Neural cell (in vitro differentiated cells): ENCODE results near the gene NRP2. TPM values are rescaled to one million over a fixed set of nuclear protein-coding genes. Genes with fewer than 3 reads are reported as not detected.

Source experiments
- H2AFZ ChIP-seq: fragments of 200-600, 300-800 bp; sonication (generic), shearing (Covaris generic); 2 replicates; pipeline ENCODE4 v1.6.0; 2014; ENCODE audit warnings: low read depth, mild to moderate bottlenecking, antibody characterized with exemption, low read length, moderate library complexity
- H3F3A ChIP-seq: fragments of 200-600 bp; shearing (Covaris generic); 2 replicates; pipeline ENCODE4 v1.6.1; 2016; ENCODE audit warnings: mild to moderate bottlenecking, moderate library complexity, mixed read lengths, antibody characterized with exemption, low read length; ENCODE audit not compliant: insufficient read depth, poor library complexity, severe bottlenecking
- H3K27ac ChIP-seq: fragments of 200-600, 300-800 bp; sonication (generic), shearing (Covaris generic); 2 replicates; pipeline ENCODE4 v1.5.1; 2014; ENCODE audit warnings: mild to moderate bottlenecking, low read length, moderate library complexity
- H3K27me3 ChIP-seq: fragments of 300-800, 200-600 bp; sonication (generic), shearing (Covaris generic); 2 replicates; pipeline ENCODE4 v1.6.0; 2014; ENCODE audit warnings: mild to moderate bottlenecking, low read depth, low read length, moderate library complexity; ENCODE audit not compliant: insufficient read depth
- H3K36me3 ChIP-seq: fragments of 300-800, 200-600 bp; sonication (generic), shearing (Covaris generic); 2 replicates; pipeline ENCODE4 v1.5.1; 2014; ENCODE audit warnings: mild to moderate bottlenecking, antibody characterized with exemption, low read length, moderate library complexity; ENCODE audit not compliant: insufficient read depth
- H3K4me2 ChIP-seq: fragments of 300-800, 200-600 bp; sonication (generic), shearing (Covaris generic); 2 replicates; pipeline ENCODE4 v1.6.0; 2014; ENCODE audit warnings: mild to moderate bottlenecking, low read length
- H3K4me3 ChIP-seq: fragments of 300-800, 200-600 bp; sonication (generic), shearing (Covaris generic); 2 replicates; pipeline ENCODE4 v1.5.1; 2014; ENCODE audit warnings: mild to moderate bottlenecking, low read length, moderate library complexity
- H3K79me2 ChIP-seq: fragments of 200-600 bp; shearing (Covaris generic); replicated peaks from 2 replicates; pipeline ENCODE4 v1.6.0; 2014; ENCODE audit warnings: mild to moderate bottlenecking, low read length, moderate library complexity; ENCODE audit not compliant: insufficient read depth
- H3K9ac ChIP-seq: fragments of 300-800, 200-600 bp; sonication (generic), shearing (Covaris generic); 2 replicates; pipeline ENCODE4 v1.6.1; 2016; ENCODE audit warnings: mild to moderate bottlenecking, low read length, mixed read lengths
- H3K9me2 ChIP-seq: fragments of 200-600 bp; shearing (Covaris generic); 2 replicates; pipeline ENCODE4 v1.6.1; 2016; ENCODE audit warnings: mild to moderate bottlenecking, low read length, mixed read lengths; ENCODE audit not compliant: insufficient read depth
- H3K9me3 ChIP-seq: fragments of 200-600, 300-800 bp; sonication (generic), shearing (Covaris generic); 2 replicates; pipeline ENCODE4 v1.6.1; 2016; ENCODE audit warnings: mild to moderate bottlenecking, mixed run types, low read length, moderate library complexity, mixed read lengths
- H4K20me1 ChIP-seq: fragments of 200-600 bp; shearing (Covaris generic); 2 replicates; pipeline ENCODE4 v1.6.1; 2016; ENCODE audit warnings: mild to moderate bottlenecking, mixed run types; ENCODE audit not compliant: insufficient read depth
- CTCF ChIP-seq: fragments of 450-650 bp; IDR thresholded peaks from 2 replicates; pipeline ENCODE4 v1.5.1; 2014; ENCODE audit warnings: antibody characterized with exemption, mild to moderate bottlenecking, moderate library complexity; ENCODE audit not compliant: poor library complexity, severe bottlenecking
- EP300 ChIP-seq: fragments of 450-650 bp; conservative IDR thresholded peaks from 2 replicates; pipeline ENCODE4 v1.6.1; 2014; ENCODE audit warnings: antibody characterized with exemption, mild to moderate bottlenecking, moderate library complexity; ENCODE audit not compliant: poor library complexity, severe bottlenecking
- EZH2 ChIP-seq: fragments of 200-600, 300-800 bp; shearing (Covaris generic), sonication (generic); IDR thresholded peaks from 2 replicates; pipeline ENCODE4 v1.6.1; 2014; ENCODE audit warnings: antibody characterized with exemption, low read length, borderline replicate concordance, mild to moderate bottlenecking; ENCODE audit not compliant: insufficient read depth, poor library complexity, severe bottlenecking
- MXI1 ChIP-seq: fragments of 450-650 bp; conservative IDR thresholded peaks from 2 replicates; pipeline ENCODE4 v1.6.1; 2014; ENCODE audit warnings: antibody characterized with exemption, mild to moderate bottlenecking; ENCODE audit not compliant: poor library complexity, severe bottlenecking
- POLR2AphosphoS5 ChIP-seq: IDR thresholded peaks from 2 replicates; pipeline ENCODE4 v1.6.1; 2012
- RAD21 ChIP-seq: fragments of 450-650 bp; conservative IDR thresholded peaks from 2 replicates; pipeline ENCODE4 v1.6.1; 2014; ENCODE audit warnings: antibody characterized with exemption, mild to moderate bottlenecking, moderate library complexity
- REST ChIP-seq: IDR thresholded peaks from 2 replicates; pipeline ENCODE4 v1.6.1; 2012; ENCODE audit warnings: borderline replicate concordance
- SMC3 ChIP-seq: fragments of 450-650 bp; conservative IDR thresholded peaks from 2 replicates; pipeline ENCODE4 v1.6.1; 2014; ENCODE audit warnings: antibody characterized with exemption, mild to moderate bottlenecking, moderate library complexity; ENCODE audit not compliant: poor library complexity
- TAF1 ChIP-seq: IDR thresholded peaks from 2 replicates; pipeline ENCODE4 v1.6.1; 2012; ENCODE audit warnings: low read depth
- polyA plus RNA-seq: library from polyadenylated mRNA; depleted of rRNA; stranded (reverse); fragments of >200 nt; gene quantifications from 2 replicates; pipeline ENCODE4 v1.2.3, GENCODE V29; 2014

Gene NRP2
- polyA plus RNA-seq, 1 donor from 2014 or later: 30.2 TPM

- H3F3A ChIP-seq: no peaks in the 10 kb centered on the region
- TF ChIP-seq CTCF (no peak), EZH2 (no peak), RAD21 (no peak), REST (no peak), EP300 (no peak), POLR2AphosphoS5 (no peak), SMC3 (no peak), MXI1 (no peak), TAF1 (no peak)
- H3K9ac ChIP-seq: no peak overlapping the region
- H3K79me2 ChIP-seq: no peaks in the 10 kb centered on the region
- H2AFZ ChIP-seq: no peak overlapping the region
- H4K20me1 ChIP-seq: no peaks in the 10 kb centered on the region
- H3K9me3 ChIP-seq: no peaks in the 10 kb centered on the region
- H3K4me3 ChIP-seq: no peak overlapping the region
- no peaks in the 10 kb centered on the region for H3K36me3 ChIP-seq
- H3K4me2 ChIP-seq: no peak overlapping the region
- H3K9me2 ChIP-seq: no peaks in the 10 kb centered on the region
- no peak overlapping the region for H3K27ac ChIP-seq
- H3K27me3 ChIP-seq: no peaks in the 10 kb centered on the region
These were observed 110.6 kb downstream of the NRP2 start for GRCh38 chr2:205792908-205793307.

GRCh38 chr2:205796805-205797313 lies 114.6 kb downstream of the NRP2 start:
- Histone ChIP-seq H3K9ac (no peak overlapping the region), H3K4me2 (no peak overlapping the region), H3K9me2 (no peaks in the 10 kb centered on the region), H4K20me1 (no peaks in the 10 kb centered on the region), H3K4me3 (no peak overlapping the region), H3K9me3 (peaks cover 5% of the 10 kb centered on the region), H3F3A (no peaks in the 10 kb centered on the region), H3K27ac (no peak overlapping the region), H3K79me2 (no peaks in the 10 kb centered on the region), H2AFZ (no peak overlapping the region), H3K27me3 (no peaks in the 10 kb centered on the region), H3K36me3 (no peaks in the 10 kb centered on the region)
- no peak for TF ChIP-seq EP300
- no peak for TF ChIP-seq REST
- no peak for TF ChIP-seq POLR2AphosphoS5
- TF ChIP-seq MXI1: no peak
- TF ChIP-seq TAF1: no peak
- no peak for TF ChIP-seq SMC3
- TF ChIP-seq CTCF: no peak
- TF ChIP-seq EZH2: no peak
- TF ChIP-seq RAD21: no peak
